Measurements from ENCODE around the gene MAOA. TPM values are rescaled to one million over a fixed set of nuclear protein-coding genes. Genes with fewer than 3 reads are reported as not detected.

Gene MAOA
- total RNA-seq, 1 donor from 2014 or later, result 1.6 TPM

DNA sequence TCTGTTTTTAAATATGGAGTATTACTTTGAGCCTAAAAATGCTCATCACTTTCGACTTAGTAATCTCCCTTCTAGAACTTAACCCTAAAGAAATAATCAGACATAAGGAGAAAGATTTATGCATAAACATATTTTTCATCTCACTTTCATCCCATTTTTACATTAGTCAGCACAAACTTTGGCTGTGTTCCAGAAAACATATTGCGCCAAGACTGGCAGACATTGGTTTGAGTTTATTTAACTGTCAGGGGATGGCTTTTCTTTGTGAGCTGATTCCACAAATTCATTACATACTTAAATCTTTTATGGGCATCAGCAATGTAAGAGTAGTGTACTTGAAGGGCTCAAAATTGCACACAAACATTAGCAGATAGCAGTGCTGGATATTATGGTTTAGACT is 23.7 kb downstream of the MAOA start:
- H3K4me1 Mint-ChIP-seq (ENCODE audit: unreplicated experiment), result no peaks in the 10 kb centered on the region
- no peaks in the 10 kb centered on the region for H3K9me3 Mint-ChIP-seq (ENCODE audit: unreplicated experiment)
- no peaks in the 10 kb centered on the region for H3K27me3 Mint-ChIP-seq (ENCODE audit: unreplicated experiment)
- H3K36me3 Mint-ChIP-seq (ENCODE audit: low read depth, unreplicated experiment), result no peaks in the 10 kb centered on the region
- TF ChIP-seq, protein P1, sequence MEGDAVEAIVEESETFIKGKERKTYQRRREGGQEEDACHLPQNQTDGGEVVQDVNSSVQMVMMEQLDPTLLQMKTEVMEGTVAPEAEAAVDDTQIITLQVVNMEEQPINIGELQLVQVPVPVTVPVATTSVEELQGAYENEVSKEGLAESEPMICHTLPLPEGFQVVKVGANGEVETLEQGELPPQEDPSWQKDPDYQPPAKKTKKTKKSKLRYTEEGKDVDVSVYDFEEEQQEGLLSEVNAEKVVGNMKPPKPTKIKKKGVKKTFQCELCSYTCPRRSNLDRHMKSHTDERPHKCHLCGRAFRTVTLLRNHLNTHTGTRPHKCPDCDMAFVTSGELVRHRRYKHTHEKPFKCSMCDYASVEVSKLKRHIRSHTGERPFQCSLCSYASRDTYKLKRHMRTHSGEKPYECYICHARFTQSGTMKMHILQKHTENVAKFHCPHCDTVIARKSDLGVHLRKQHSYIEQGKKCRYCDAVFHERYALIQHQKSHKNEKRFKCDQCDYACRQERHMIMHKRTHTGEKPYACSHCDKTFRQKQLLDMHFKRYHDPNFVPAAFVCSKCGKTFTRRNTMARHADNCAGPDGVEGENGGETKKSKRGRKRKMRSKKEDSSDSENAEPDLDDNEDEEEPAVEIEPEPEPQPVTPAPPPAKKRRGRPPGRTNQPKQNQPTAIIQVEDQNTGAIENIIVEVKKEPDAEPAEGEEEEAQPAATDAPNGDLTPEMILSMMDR (IDR thresholded peaks at IDR 0.05; ENCODE audit: unreplicated experiment), result no peak
- H3K4me3 Mint-ChIP-seq (ENCODE audit: unreplicated experiment), result no peak overlapping the region
- H3K27ac Mint-ChIP-seq (ENCODE audit: unreplicated experiment), result no peak overlapping the region
- DNase-seq (ENCODE audit: low spot score), result no peak

DNA sequence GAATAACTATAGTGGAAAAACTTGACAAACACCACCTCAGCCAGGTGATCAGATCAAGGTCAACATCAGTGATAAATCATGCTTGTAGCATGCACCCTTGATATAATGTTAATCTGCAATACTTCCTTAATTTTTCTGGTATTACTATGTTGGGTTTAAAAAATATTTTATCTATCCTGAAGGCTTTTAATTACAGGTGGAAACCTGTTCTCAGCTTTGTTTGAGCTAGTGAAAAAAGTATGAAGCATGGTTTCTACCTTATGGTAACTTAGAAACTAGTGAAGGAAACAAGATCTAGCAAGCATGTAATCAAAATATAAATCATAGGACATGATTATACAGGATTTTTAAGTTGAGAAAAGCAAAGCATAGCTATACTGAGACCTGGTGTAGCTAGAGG is 26.6 kb downstream of the MAOA start:
- H3K4me1 Mint-ChIP-seq (ENCODE audit: unreplicated experiment), result no peaks in the 10 kb centered on the region
- no peaks in the 10 kb centered on the region for H3K27me3 Mint-ChIP-seq (ENCODE audit: unreplicated experiment)
- H3K27ac Mint-ChIP-seq (ENCODE audit: unreplicated experiment), result no peak overlapping the region
- DNase-seq (ENCODE audit: low spot score), result no peak
- no peaks in the 10 kb centered on the region for H3K36me3 Mint-ChIP-seq (ENCODE audit: low read depth, unreplicated experiment)
- H3K4me3 Mint-ChIP-seq (ENCODE audit: unreplicated experiment), result no peak overlapping the region
- TF ChIP-seq, protein P1 (IDR thresholded peaks at IDR 0.05; ENCODE audit: unreplicated experiment), result no peak
- no peaks in the 10 kb centered on the region for H3K9me3 Mint-ChIP-seq (ENCODE audit: unreplicated experiment)

DNA sequence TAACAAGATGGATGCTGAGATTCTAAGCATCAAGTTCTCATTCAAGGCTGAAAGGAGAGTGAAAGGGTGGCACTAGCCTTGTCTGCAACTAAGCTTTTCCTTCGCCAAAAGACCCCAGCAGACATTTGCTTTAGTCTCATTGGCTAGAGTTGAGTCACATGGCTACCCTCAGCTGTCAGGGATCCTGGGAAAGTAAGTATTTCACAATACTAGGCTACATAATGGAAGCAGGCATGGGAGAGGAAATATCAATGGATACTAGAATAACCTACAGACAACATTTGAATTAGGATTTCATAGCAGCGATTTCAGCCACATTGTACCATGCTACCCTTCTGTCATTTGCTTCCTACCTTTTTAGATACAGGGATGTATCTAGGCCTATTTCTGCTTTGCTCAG is 29.1 kb downstream of the MAOA start:
- Mint-ChIP-seq H3K9me3 (ENCODE audit: unreplicated experiment) (no peaks in the 10 kb centered on the region), H3K27ac (ENCODE audit: unreplicated experiment) (no peak overlapping the region), H3K36me3 (ENCODE audit: low read depth, unreplicated experiment) (no peaks in the 10 kb centered on the region), H3K27me3 (ENCODE audit: unreplicated experiment) (no peaks in the 10 kb centered on the region), H3K4me1 (ENCODE audit: unreplicated experiment) (no peaks in the 10 kb centered on the region), H3K4me3 (ENCODE audit: unreplicated experiment) (no peak overlapping the region)
- TF ChIP-seq, protein P1 (IDR thresholded peaks at IDR 0.05; ENCODE audit: unreplicated experiment), result no peak
- DNase-seq (ENCODE audit: low spot score), result no peak

DNA sequence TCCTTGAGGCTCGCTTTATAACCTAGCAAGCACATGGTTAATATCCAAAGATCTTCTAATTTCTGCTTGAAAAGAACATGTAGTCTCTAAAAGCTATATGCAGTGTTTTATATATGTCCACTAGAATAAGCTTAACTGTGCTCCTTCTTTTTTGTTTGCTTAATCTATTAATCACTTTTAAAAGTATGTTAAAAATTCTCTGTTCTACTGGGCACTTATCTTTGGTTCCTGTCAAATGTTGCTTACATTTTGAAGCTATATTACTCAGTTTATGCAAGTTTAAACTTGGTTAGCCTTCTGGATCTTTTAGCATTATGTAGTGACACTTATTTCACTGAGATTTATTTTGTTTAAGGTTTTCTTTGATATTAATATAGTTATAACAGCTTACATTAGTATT is 32.5 kb downstream of the MAOA start:
- Mint-ChIP-seq H3K9me3 (ENCODE audit: unreplicated experiment) (no peaks in the 10 kb centered on the region), H3K27ac (ENCODE audit: unreplicated experiment) (no peak overlapping the region), H3K4me3 (ENCODE audit: unreplicated experiment) (no peak overlapping the region), H3K27me3 (ENCODE audit: unreplicated experiment) (no peaks in the 10 kb centered on the region), H3K4me1 (ENCODE audit: unreplicated experiment) (no peaks in the 10 kb centered on the region), H3K36me3 (ENCODE audit: low read depth, unreplicated experiment) (no peaks in the 10 kb centered on the region)
- no peak for DNase-seq (ENCODE audit: low spot score)
- TF ChIP-seq, protein P1 (IDR thresholded peaks at IDR 0.05; ENCODE audit: unreplicated experiment), result no peak

DNA sequence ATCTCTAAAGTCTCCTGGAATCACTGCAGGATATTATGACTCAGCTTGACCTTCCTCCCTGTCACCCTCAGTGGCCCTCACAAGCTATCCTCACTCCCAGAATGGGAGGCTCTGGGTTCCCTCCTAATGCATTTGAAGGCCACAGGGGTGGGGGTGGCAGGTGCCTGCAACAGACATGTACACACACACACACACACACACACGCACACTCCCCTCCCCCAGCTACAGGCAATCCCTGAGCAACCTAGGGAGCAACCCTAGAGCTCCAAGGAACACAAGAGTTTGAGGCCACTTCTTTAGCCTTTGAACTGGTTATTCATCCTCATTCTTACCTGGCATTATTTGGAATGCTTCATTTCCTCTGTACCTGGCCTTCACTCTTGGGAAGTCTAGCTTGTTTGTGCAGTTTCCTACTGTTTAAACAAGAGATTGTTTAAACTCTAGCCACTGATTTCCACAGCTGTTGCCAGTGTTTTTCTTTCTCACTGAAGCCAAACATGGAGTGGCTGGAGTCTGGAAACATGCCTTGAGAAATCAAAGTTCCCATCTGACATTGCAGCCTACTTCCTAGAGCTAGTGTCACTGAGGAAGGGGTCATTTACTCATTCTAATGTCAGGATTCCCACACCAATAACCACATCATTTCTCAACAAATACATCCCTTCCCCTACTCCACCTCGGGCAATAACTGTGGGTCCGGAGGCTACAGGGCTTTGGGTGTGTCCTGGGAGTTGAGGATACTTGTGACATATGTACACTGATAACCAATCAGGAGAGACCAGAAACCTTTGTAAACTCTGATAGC is 37.7 kb downstream of the MAOA start:
- no peak for DNase-seq (ENCODE audit: low spot score)

More for the DNA sequence above, 37.7 kb downstream of the MAOA start:
- Mint-ChIP-seq H3K36me3 (ENCODE audit: low read depth, unreplicated experiment) (no peaks in the 10 kb centered on the region), H3K9me3 (ENCODE audit: unreplicated experiment) (no peaks in the 10 kb centered on the region), H3K27ac (ENCODE audit: unreplicated experiment) (no peak overlapping the region), H3K27me3 (ENCODE audit: unreplicated experiment) (no peaks in the 10 kb centered on the region), H3K4me3 (ENCODE audit: unreplicated experiment) (no peak overlapping the region), H3K4me1 (ENCODE audit: unreplicated experiment) (no peaks in the 10 kb centered on the region)
- TF ChIP-seq, protein P1 (IDR thresholded peaks at IDR 0.05; ENCODE audit: unreplicated experiment), result no peak
